Body of pancreas (tissue), 4 donors: Measurements from ENCODE around the gene ABHD5.
"Not testable (repeated sequence)": the region's sequence is repeated elsewhere in the genome, so short reads cannot be mapped to it uniquely, and the experiment has no call there.

ENCODE experiments used
- POLR2A ChIP-seq, 3 donors: fragments of 450-650 bp; IDR thresholded peaks; one replicate each; pipeline ENCODE4 v1.6.1; 2016; ENCODE audit warnings: antibody characterized with exemption in 3 of 3, mild to moderate bottlenecking in 2 of 3
- TF ChIP-seq, protein P1 (sequence below), 7 experiments: fragments of 450-650 bp in 4 of 7; fragments of 200-600 bp in 3 of 7; sonication (generic) in 3 of 7; IDR thresholded peaks; one replicate each; pipeline ENCODE4 v1.5.1; 2016 to 2019; ENCODE audit warnings: antibody characterized with exemption in 7 of 7

DNA sequence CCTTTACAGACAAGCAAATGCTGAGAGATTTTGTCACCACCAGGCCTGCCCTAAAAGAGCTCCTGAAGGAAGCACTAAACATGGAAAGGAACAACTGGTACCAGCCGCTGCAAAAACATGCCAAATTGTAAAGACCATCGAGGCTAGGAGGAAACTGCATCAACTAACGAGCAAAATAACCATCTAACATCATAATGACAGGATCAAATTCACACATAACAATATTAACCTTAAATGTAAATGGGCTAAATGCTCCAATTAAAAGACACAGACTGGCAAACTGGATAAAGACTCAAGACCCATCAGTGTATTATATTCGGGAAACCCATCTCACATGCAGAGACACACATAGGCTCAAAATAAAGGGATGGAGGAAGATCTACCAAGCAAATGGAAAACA, 9.9 kb upstream of the ABHD5 start:
- TF ChIP-seq, protein P1, sequence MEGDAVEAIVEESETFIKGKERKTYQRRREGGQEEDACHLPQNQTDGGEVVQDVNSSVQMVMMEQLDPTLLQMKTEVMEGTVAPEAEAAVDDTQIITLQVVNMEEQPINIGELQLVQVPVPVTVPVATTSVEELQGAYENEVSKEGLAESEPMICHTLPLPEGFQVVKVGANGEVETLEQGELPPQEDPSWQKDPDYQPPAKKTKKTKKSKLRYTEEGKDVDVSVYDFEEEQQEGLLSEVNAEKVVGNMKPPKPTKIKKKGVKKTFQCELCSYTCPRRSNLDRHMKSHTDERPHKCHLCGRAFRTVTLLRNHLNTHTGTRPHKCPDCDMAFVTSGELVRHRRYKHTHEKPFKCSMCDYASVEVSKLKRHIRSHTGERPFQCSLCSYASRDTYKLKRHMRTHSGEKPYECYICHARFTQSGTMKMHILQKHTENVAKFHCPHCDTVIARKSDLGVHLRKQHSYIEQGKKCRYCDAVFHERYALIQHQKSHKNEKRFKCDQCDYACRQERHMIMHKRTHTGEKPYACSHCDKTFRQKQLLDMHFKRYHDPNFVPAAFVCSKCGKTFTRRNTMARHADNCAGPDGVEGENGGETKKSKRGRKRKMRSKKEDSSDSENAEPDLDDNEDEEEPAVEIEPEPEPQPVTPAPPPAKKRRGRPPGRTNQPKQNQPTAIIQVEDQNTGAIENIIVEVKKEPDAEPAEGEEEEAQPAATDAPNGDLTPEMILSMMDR (IDR thresholded peaks at IDR 0.05): not testable (repeated sequence)
- TF ChIP-seq POLR2A (IDR thresholded peaks at IDR 0.05): not testable (repeated sequence)
